Left lung (tissue), 10 donors: ENCODE results near the gene ATG3. TPM values are rescaled to one million over a fixed set of nuclear protein-coding genes. Genes with fewer than 3 reads are reported as not detected.

ENCODE experiments used
- ATAC-seq: fragments of 200-7000 bp; cut with Tn5 transposase; one replicate; pipeline ENCODE4 v1.9.1; 2020; ENCODE audit warnings: moderate library complexity
- DNase-seq, 4 donors: peaks; one replicate each; pipeline ENCODE4 v3.0.0-alpha.2; 2013 to 2020
- H3K27ac ChIP-seq, 2 donors: fragments of 200-600 bp; sonication (generic) in 1 of 2; one replicate each; pipeline versions ENCODE4 v1.5.0 to v1.8.0; 2020 to 2021
- H3K27me3 ChIP-seq, 2 donors: fragments of 200-600 bp; sonication (generic) in 1 of 2; one replicate each; pipeline versions ENCODE4 v1.5.0 to v1.8.0; 2020 to 2021
- H3K36me3 ChIP-seq, 2 donors: fragments of 200-600 bp; sonication (generic) in 1 of 2; one replicate each; pipeline versions ENCODE4 v1.5.0 to v1.8.0; 2020 to 2021
- H3K4me1 ChIP-seq, 2 donors: fragments of 200-600 bp; one replicate each; pipeline ENCODE4 v1.8.0; 2021
- H3K4me3 ChIP-seq, 2 donors: fragments of 200-600 bp; sonication (generic) in 1 of 2; one replicate each; pipeline versions ENCODE4 v1.5.0 to v1.8.0; 2020 to 2021; ENCODE audit warnings: mild to moderate bottlenecking in 1 of 2
- H3K9me3 ChIP-seq, 2 donors: fragments of 200-600 bp; sonication (generic) in 1 of 2; one replicate each; pipeline versions ENCODE4 v1.5.0 to v1.8.0; 2020 to 2021
- intact Hi-C, 2 donors: fragments of 100-400 bp; cut with DNase I; formaldehyde crosslinking; loops; one replicate each; pipeline versions ENCODE4 v1.11.2 to v1.14.2; 2022
- polyA plus RNA-seq, 6 donors: library from polyadenylated mRNA; unstranded; fragments of 120-200 nt; gene quantifications; one replicate each; pipeline ENCODE4 v1.2.1, GENCODE V29; 2013; ENCODE audit not compliant: insufficient read length in 6 of 6
- total RNA-seq, 2 donors: library from RNA; stranded (reverse); fragmentation: NEBNext Ultra II Directional; extraction: Animal tissue kit (Norgen Biotek cat#: 25700); gene quantifications; one replicate each; pipeline ENCODE4 v1.2.1, GENCODE V29; 2021
- TF ChIP-seq, protein P1 (sequence below), 2 donors: fragments of 200-600 bp; sonication (generic) in 1 of 2; IDR thresholded peaks; one replicate each; pipeline versions ENCODE4 v1.5.0 to v1.8.0; 2021; ENCODE audit warnings: antibody characterized with exemption in 2 of 2
- donor health status: DM: no; HTN: yes; CAD: no.
- donor health status: DM: no; HTN: no; CAD: no.

Gene ATG3
- total and polyA plus RNA-seq, 8 donors = 36.6 to 73.1 (median 43.6) TPM

DNA sequence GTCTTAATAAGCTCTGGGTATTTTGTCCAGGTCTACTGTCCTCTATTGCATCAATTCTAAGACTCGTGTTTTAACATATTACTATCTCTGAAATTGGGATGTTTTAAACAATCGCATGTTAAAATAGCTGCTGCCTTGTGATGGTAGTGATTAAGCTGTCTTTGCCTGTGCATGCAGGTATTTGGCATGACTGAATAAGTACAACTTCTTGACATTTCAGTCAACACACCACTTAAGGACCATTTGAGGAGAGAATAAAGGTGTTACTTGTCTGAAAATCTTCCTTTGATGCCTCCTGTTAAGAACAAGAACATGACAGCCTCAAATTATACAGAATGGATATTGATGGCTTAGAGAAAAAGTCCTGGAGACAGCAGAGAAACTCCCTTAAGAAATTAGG, 33.1 kb upstream of the ATG3 start:
- Histone ChIP-seq H3K36me3 (peaks cover 0 to 20% of the 10 kb centered on the region in 2 donors), H3K9me3 (no peaks in the 10 kb centered on the region), H3K4me3 (no peak overlapping the region), H3K27ac (no peak overlapping the region), H3K27me3 (no peaks in the 10 kb centered on the region), H3K4me1 (no peaks in the 10 kb centered on the region)
- intact Hi-C loops = no loop called here
- DNase-seq = no peak
- no peak for ATAC-seq
- TF ChIP-seq, protein P1, sequence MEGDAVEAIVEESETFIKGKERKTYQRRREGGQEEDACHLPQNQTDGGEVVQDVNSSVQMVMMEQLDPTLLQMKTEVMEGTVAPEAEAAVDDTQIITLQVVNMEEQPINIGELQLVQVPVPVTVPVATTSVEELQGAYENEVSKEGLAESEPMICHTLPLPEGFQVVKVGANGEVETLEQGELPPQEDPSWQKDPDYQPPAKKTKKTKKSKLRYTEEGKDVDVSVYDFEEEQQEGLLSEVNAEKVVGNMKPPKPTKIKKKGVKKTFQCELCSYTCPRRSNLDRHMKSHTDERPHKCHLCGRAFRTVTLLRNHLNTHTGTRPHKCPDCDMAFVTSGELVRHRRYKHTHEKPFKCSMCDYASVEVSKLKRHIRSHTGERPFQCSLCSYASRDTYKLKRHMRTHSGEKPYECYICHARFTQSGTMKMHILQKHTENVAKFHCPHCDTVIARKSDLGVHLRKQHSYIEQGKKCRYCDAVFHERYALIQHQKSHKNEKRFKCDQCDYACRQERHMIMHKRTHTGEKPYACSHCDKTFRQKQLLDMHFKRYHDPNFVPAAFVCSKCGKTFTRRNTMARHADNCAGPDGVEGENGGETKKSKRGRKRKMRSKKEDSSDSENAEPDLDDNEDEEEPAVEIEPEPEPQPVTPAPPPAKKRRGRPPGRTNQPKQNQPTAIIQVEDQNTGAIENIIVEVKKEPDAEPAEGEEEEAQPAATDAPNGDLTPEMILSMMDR (IDR thresholded peaks at IDR 0.05) = no peak

DNA sequence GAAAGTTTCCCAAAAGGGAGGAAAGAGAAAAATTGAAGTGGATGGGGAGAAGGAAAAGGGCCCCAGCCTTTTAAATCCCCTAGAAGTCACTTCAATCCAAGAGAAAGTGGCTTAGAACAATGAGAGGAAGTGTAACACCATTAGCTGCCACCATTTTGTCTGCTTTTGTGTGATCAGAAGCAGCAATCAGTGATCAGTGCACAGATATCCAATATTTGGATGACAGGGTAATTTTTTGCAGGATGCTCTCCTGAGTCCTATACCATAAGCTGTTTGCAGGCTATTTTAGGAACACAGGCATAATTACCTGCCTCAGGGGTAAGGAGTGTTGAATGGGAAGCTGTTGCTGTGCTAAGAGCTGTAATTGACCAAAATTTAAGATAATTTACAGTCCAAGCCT, 31.5 kb upstream of the ATG3 start:
- ATAC-seq (no peak), DNase-seq (no peak)
- Histone ChIP-seq H3K27me3 (no peaks in the 10 kb centered on the region), H3K27ac (no peak overlapping the region), H3K36me3 (peaks cover 0 to 29% of the 10 kb centered on the region in 2 donors), H3K9me3 (no peaks in the 10 kb centered on the region), H3K4me3 (no peak overlapping the region), H3K4me1 (no peaks in the 10 kb centered on the region)
- intact Hi-C loops = no loop called here
- TF ChIP-seq, protein P1 (IDR thresholded peaks at IDR 0.05) = no peak

DNA sequence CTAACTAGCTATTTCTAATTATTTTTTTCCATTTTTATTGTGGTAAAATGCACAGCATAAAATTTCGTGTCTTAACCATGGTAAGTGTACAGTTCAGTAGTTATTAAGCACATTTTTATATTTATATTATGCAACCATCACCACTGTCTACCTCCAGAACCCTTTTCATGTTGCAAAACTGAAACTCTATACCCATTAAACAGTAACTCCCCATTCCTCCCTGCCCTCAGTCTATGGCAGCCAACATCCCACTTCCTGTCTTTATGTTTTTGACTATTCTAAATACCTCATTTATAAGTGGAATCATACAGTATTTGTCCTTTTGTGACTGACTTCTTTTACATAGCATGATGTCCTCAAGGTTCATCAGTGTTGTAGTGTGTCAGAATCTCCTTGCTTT, 25.6 kb upstream of the ATG3 start:
- ATAC-seq (no peak), DNase-seq (no peak)
- H3K9me3 ChIP-seq = no peaks in the 10 kb centered on the region
- TF ChIP-seq, protein P1 (IDR thresholded peaks at IDR 0.05) = no peak
- H3K27ac ChIP-seq = no peak overlapping the region
- H3K36me3 ChIP-seq = peaks cover 0 to 49% of the 10 kb centered on the region in 2 donors
- no peaks in the 10 kb centered on the region for H3K27me3 ChIP-seq
- H3K4me1 ChIP-seq = no peaks in the 10 kb centered on the region
- intact Hi-C loops = no loop called here
- no peak overlapping the region for H3K4me3 ChIP-seq

DNA sequence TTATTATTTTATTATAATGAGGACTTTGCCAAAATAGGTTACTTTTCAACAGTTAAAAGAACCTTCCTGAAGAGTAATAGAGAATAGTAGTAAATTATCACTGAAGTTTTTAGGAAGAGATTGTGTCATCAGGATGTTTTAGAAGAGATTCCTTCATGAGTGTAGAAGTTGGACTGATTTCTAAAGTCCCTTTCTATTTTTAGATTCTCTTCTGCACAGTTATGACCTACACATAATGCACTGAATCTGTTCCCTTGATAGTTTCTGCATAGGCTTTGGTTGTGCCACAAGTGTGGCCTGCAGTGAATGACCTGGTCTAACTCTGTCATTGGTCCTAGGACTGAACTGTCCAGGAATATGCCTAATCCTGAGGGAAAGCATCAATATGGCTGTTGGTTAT, 24.0 kb upstream of the ATG3 start:
- no peaks in the 10 kb centered on the region for H3K9me3 ChIP-seq
- H3K4me1 ChIP-seq = no peaks in the 10 kb centered on the region
- peaks cover 0 to 59% of the 10 kb centered on the region in 2 donors for H3K36me3 ChIP-seq
- H3K4me3 ChIP-seq = no peak overlapping the region
- no peak for DNase-seq
- H3K27ac ChIP-seq = no peak overlapping the region
- TF ChIP-seq, protein P1 (IDR thresholded peaks at IDR 0.05) = no peak
- ATAC-seq = no peak
- intact Hi-C loops = no loop called here
- H3K27me3 ChIP-seq = no peaks in the 10 kb centered on the region

DNA sequence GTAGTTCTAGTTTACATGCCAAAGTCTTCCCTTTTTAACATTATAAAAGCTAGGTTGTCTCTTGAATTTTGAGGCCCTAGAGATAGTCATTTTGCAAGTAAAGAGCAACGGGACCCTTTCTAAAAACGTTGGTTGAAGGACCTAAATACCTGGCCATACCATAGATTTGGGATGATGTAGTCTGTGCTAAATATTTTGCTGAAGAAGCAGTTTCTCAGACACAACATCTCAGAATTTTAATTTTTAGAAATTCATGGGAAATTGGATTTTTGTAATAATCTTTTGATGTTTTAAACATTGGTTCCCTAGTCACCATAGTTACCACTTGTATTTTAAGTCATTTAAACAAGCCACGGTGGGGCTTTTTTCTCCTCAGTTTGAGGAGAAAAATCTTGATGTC, 21.3 kb upstream of the ATG3 start:
- Histone ChIP-seq H3K27me3 (no peaks in the 10 kb centered on the region), H3K4me1 (peaks cover 0 to 12% of the 10 kb centered on the region in 2 donors), H3K4me3 (no peak overlapping the region), H3K9me3 (no peaks in the 10 kb centered on the region), H3K27ac (no peak overlapping the region), H3K36me3 (peaks cover 0 to 54% of the 10 kb centered on the region in 2 donors)
- TF ChIP-seq, protein P1 (IDR thresholded peaks at IDR 0.05) = no peak
- intact Hi-C loops = no loop called here
- ATAC-seq (no peak), DNase-seq (no peak)
